Measurements from ENCODE around the gene INPP4A. TPM values are rescaled to one million over a fixed set of nuclear protein-coding genes. Genes with fewer than 3 reads are reported as not detected.
A peak's percentile ranks its signal among the peaks of the same experiment; 100 is the strongest.

INPP4A gene
- total and polyA plus RNA-seq, 8 donors, result 1.5 to 65.3 (median 12.2) TPM

DNA sequence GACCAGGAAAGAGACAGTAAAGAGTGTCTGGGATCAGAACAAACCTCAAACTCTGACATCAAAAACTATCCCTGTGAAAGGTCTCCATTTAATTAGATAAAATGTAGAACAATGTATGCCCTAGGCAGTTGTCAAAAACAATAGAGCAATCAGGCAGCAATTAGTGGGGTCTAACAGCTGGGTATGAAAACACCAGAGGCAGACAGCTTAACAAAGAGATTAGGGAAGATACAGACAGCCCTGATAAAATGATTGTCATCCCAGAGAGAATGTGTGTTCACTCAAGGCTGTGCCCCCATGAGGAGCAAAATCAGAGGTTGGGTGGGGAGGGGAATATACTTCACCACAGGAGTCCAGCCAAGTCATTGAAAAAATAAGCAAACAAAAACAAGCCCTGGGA lies 50.0 kb downstream of the INPP4A start:
- DNase-seq, result no peak
- peaks cover 0 to 3% (median 0%) of the 10 kb centered on the region in 4 donors for H3K36me3 ChIP-seq
- peaks cover 6 to 40% (median 22%) of the 10 kb centered on the region in 4 donors for H3K4me1 ChIP-seq
- no peaks in the 10 kb centered on the region for H3K27me3 ChIP-seq
- TF ChIP-seq POLR2AphosphoS5 (IDR thresholded peaks at IDR 0.05), result no peak
- TF ChIP-seq POLR2A (IDR thresholded peaks at IDR 0.05), result no peak
- no peak for TF ChIP-seq EP300 (IDR thresholded peaks at IDR 0.05)
- TF ChIP-seq, protein P1, sequence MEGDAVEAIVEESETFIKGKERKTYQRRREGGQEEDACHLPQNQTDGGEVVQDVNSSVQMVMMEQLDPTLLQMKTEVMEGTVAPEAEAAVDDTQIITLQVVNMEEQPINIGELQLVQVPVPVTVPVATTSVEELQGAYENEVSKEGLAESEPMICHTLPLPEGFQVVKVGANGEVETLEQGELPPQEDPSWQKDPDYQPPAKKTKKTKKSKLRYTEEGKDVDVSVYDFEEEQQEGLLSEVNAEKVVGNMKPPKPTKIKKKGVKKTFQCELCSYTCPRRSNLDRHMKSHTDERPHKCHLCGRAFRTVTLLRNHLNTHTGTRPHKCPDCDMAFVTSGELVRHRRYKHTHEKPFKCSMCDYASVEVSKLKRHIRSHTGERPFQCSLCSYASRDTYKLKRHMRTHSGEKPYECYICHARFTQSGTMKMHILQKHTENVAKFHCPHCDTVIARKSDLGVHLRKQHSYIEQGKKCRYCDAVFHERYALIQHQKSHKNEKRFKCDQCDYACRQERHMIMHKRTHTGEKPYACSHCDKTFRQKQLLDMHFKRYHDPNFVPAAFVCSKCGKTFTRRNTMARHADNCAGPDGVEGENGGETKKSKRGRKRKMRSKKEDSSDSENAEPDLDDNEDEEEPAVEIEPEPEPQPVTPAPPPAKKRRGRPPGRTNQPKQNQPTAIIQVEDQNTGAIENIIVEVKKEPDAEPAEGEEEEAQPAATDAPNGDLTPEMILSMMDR (IDR thresholded peaks at IDR 0.05), result no peak
- peaks cover 0 to 11% (median 5%) of the 10 kb centered on the region in 4 donors for H3K9me3 ChIP-seq
- intact Hi-C loops (cut with DNase I; ENCODE audit: low total_unique reads), result no loop called here
- no peak overlapping the region for H3K27ac ChIP-seq
- no peak overlapping the region for H3K4me3 ChIP-seq

DNA sequence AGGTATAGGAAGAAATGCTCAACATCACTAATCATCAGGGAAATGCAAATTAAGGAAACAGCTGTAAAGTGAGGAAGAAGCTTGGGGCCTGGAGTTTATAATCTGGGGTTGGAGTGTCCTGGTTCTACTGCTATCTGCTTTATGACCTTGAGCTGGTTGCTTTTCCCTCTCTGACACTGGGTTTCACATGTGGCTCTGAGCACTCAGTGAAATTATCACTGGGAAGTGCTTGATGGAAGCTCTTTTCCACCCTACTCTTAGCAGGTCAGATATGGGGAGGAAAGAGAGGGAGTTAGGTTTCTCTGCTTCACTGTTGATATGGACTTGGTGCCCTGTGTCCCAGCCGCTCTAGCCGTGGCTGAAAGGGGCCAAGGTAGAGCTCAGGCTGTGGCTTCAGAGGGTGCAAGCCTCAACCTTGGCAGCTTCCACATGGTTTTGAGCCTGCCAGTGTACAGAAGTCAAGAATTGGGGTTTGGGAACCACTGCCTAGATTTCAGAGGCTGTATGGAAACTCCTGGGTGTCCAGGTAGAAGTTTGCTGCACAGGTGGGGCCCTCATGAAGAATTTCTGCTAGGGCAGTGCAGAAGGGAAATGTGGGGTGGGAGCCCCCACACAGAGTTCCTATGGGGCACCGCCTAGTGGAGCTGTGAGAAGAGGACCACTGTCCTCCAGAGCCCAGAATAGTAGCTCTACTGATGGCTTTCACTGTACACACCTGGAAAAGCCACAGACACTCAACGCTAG lies 52.3 kb downstream of the INPP4A start:
- DNase-seq, result no peak
- H3K4me3 ChIP-seq, result no peak overlapping the region
- 94 to 100% (median 98%) methylated on average over 3 to 4 of the region's 4 CpGs for WGBS, 5 donors
- intact Hi-C loops (cut with DNase I; ENCODE audit: low total_unique reads), result no loop called here
- H3K27ac ChIP-seq, result no peak overlapping the region
- no peaks in the 10 kb centered on the region for H3K27me3 ChIP-seq
- H3K4me1 ChIP-seq, result peaks cover 5 to 30% (median 12%) of the 10 kb centered on the region in 4 donors
- H3K9me3 ChIP-seq, result peaks cover 0 to 11% (median 5%) of the 10 kb centered on the region in 4 donors
- H3K36me3 ChIP-seq, result peaks cover 0 to 3% (median 0%) of the 10 kb centered on the region in 4 donors
- TF ChIP-seq POLR2A (IDR thresholded peaks at IDR 0.05), result no peak
- TF ChIP-seq POLR2AphosphoS5 (IDR thresholded peaks at IDR 0.05), result no peak
- no peak for TF ChIP-seq EP300 (IDR thresholded peaks at IDR 0.05)
- TF ChIP-seq, protein P1 (IDR thresholded peaks at IDR 0.05), result no peak

DNA sequence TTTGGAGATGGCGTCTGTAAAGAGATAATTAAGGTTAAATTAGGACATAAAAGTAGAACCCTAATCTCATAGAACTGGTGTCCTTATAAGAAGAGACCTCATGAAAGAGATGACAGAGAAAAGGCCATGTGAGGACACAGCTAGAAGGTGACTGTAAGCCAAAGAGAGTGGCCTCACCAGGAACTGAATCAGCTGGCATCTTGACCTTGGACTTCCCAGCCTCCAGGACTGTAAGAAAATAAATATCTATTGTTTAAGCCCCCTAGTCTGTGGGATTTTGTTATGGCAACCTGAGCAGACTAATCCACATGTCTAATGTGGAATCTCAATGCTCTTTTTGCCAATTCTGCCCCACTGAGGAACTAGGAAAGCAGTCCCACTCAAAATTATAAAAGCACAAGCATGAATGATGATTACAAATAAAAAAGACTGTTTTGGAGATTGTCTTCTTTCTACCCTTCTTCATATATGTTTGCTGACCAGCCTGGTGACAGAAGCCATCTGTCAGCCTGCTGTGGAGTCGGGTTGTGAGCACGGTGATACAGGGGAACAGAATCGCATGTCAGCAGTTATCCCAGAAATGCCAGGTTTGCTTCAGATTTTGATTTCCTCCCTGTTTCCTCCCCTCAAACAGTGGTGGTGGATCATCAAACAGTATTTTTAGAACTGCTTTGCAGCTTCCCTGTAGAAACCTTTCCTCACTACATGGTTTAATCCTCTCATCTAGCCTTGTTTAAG lies 54.2 kb downstream of the INPP4A start:
- TF ChIP-seq, protein P1 (IDR thresholded peaks at IDR 0.05), result no peak
- TF ChIP-seq POLR2A (IDR thresholded peaks at IDR 0.05) (no peak), POLR2AphosphoS5 (IDR thresholded peaks at IDR 0.05) (no peak), EP300 (IDR thresholded peaks at IDR 0.05) (no peak)
- WGBS, 5 donors, result 71 to 84% (median 82%) methylated on average over 4 of the region's 4 CpGs
- Histone ChIP-seq H3K4me1 (peaks cover 5 to 39% (median 20%) of the 10 kb centered on the region in 4 donors), H3K27me3 (no peaks in the 10 kb centered on the region), H3K27ac (peak overlapping the region in 1 of 5 donors; percentile 7), H3K36me3 (peaks cover 0 to 3% (median 0%) of the 10 kb centered on the region in 4 donors), H3K9me3 (peaks cover 0 to 11% (median 5%) of the 10 kb centered on the region in 4 donors), H3K4me3 (no peak overlapping the region)
- DNase-seq, result no peak
- intact Hi-C loops (cut with DNase I; ENCODE audit: low total_unique reads), result no loop called here

GRCh38 chr2:98500561-98500960 lies 55.9 kb downstream of the INPP4A start:
- TF ChIP-seq EP300 (IDR thresholded peaks at IDR 0.05) (no peak), POLR2AphosphoS5 (IDR thresholded peaks at IDR 0.05) (no peak), POLR2A (IDR thresholded peaks at IDR 0.05) (no peak)
- TF ChIP-seq, protein P1 (IDR thresholded peaks at IDR 0.05), result no peak
- intact Hi-C loops (cut with DNase I; ENCODE audit: low total_unique reads), result no loop called here
- 86 to 93% (median 89%) methylated on average over 1 of the region's 1 CpG for WGBS, 5 donors
- DNase-seq, result no peak
- Histone ChIP-seq H3K27me3 (no peaks in the 10 kb centered on the region), H3K4me3 (no peak overlapping the region), H3K4me1 (peaks cover 13 to 56% (median 34%) of the 10 kb centered on the region in 4 donors), H3K36me3 (peaks cover 0 to 3% (median 0%) of the 10 kb centered on the region in 4 donors), H3K9me3 (peaks cover 0 to 11% (median 5%) of the 10 kb centered on the region in 4 donors), H3K27ac (no peak overlapping the region)
